ENCODE data around the gene SLC25A46. TPM values are rescaled to one million over a fixed set of nuclear protein-coding genes. Genes with fewer than 3 reads are reported as not detected.

The SLC25A46 gene
- total and polyA plus RNA-seq, 9 of the 15 experiments (the other 6 are each of a cell fraction or from before 2014, with no cell fraction given) = 7.8 to 47.3 (median 31.8) TPM

- no peak for TF ChIP-seq ZNF384 (IDR thresholded peaks at IDR 0.05; ENCODE audit: low read depth, low read length)
- peak; percentile 70 for TF ChIP-seq MAX (CRISPR knock-in tag; IDR thresholded peaks at IDR 0.05)
- TF ChIP-seq ZBED1 (IDR thresholded peaks at IDR 0.05) = no peak
- no peak for TF ChIP-seq RFX7 (CRISPR knock-in tag; IDR thresholded peaks at IDR 0.05)
- TF ChIP-seq THRA (IDR thresholded peaks at IDR 0.05) = no peak
- TF ChIP-seq CHD2 (IDR thresholded peaks at IDR 0.05; ENCODE audit: low read depth, low read length) = no peak
- TF ChIP-seq CUX1 (CRISPR knock-in tag; IDR thresholded peaks at IDR 0.05) = no peak
- no peak for TF ChIP-seq HMGN3 (IDR thresholded peaks at IDR 0.05; ENCODE audit: borderline replicate concordance, extremely low read depth, insufficient read length, low read depth, low read length)
- TF ChIP-seq ZSCAN29 (IDR thresholded peaks at IDR 0.05) = no peak
- TF ChIP-seq FOXM1 (IDR thresholded peaks at IDR 0.05; ENCODE audit: low read depth) = no peak
- no peak for TF ChIP-seq FOXM1 (CRISPR knock-in tag; IDR thresholded peaks at IDR 0.05; ENCODE audit: low read depth)
- TF ChIP-seq NCOA1 (IDR thresholded peaks at IDR 0.05; ENCODE audit: low read depth) = no peak
- TF ChIP-seq NFYB (IDR thresholded peaks at IDR 0.05; ENCODE audit: extremely low read depth, insufficient read length) = no peak
- TF ChIP-seq HNRNPK (IDR thresholded peaks at IDR 0.05; ENCODE audit: low read depth, low read length, poor library complexity, severe bottlenecking) = no peak
- TF ChIP-seq DLX4 (CRISPR knock-in tag; IDR thresholded peaks at IDR 0.05) = no peak
- TF ChIP-seq TCFL5 (CRISPR knock-in tag; conservative IDR thresholded peaks at IDR 0.05) = no peak
- TF ChIP-seq PHF21A (IDR thresholded peaks at IDR 0.05; ENCODE audit: borderline replicate concordance, low read depth) = 0 out of 2 replicates have a peak, but pooled peaks have one; percentile 7
- no peak for TF ChIP-seq MAFG (tag; conservative IDR thresholded peaks at IDR 0.05)
These were observed at the start of gene SLC25A46 (continued) for GRCh38 chr5:110738812-110739651.

Data from K562 (cell line).